Loucy (cell line): ENCODE results near the gene CAMK1D.

Experiments
- H2AFZ ChIP-seq: fragments of 200-600 bp; sonication (generic); 2 replicates; pipeline ENCODE4 v1.6.0; 2016; ENCODE audit warnings: antibody characterized with exemption, mild to moderate bottlenecking, low read length, moderate library complexity
- H3F3A ChIP-seq: fragments of 200-600 bp; 2 replicates; pipeline ENCODE4 v1.6.0; 2016; ENCODE audit warnings: antibody characterized with exemption, low read depth, mild to moderate bottlenecking
- H3K27me3 ChIP-seq: fragments of 200-600 bp; sonication (generic); 2 replicates; pipeline ENCODE4 v1.6.1; 2014; ENCODE audit warnings: low read length, mild to moderate bottlenecking; ENCODE audit not compliant: insufficient read depth, poor library complexity, severe bottlenecking
- H3K36me3 ChIP-seq: fragments of 200-600 bp; sonication (generic); 2 replicates; pipeline ENCODE4 v1.6.1; 2016; ENCODE audit warnings: low read length; ENCODE audit not compliant: insufficient read depth
- H3K4me1 ChIP-seq: fragments of 200-600 bp; sonication (generic); 2 replicates; pipeline ENCODE4 v1.5.1; 2014; ENCODE audit warnings: low read length, mild to moderate bottlenecking; ENCODE audit not compliant: insufficient read depth, poor library complexity, severe bottlenecking
- H3K4me2 ChIP-seq: fragments of 200-600 bp; sonication (generic); 2 replicates; pipeline ENCODE4 v1.6.0; 2014; ENCODE audit warnings: antibody characterized with exemption, low read length, low read depth, mild to moderate bottlenecking; ENCODE audit not compliant: poor library complexity, severe bottlenecking
- H3K4me3 ChIP-seq: fragments of 200-600 bp; sonication (generic); 2 replicates; pipeline ENCODE4 v1.5.1; 2014; ENCODE audit warnings: low read length, mild to moderate bottlenecking, mixed read lengths; ENCODE audit not compliant: poor library complexity, severe bottlenecking
- H3K79me2 ChIP-seq: fragments of 200-600 bp; sonication (generic); 2 replicates; pipeline ENCODE4 v1.6.1; 2014; ENCODE audit warnings: low read length; ENCODE audit not compliant: insufficient read depth
- H3K9ac ChIP-seq: fragments of 200-600 bp; sonication (generic); 2 replicates; pipeline ENCODE4 v1.6.0; 2014; ENCODE audit warnings: mild to moderate bottlenecking, low read depth, low read length, moderate library complexity; ENCODE audit not compliant: poor library complexity, severe bottlenecking
- H3K9me2 ChIP-seq: fragments of 200-600 bp; sonication (generic); replicated peaks from 2 replicates; pipeline ENCODE4 v1.6.1; 2016; ENCODE audit warnings: low read depth, low read length, mixed read lengths
- H3K9me3 ChIP-seq: fragments of 200-600 bp; sonication (generic); 2 replicates; pipeline ENCODE4 v1.6.1; 2014; ENCODE audit warnings: mild to moderate bottlenecking, antibody characterized with exemption, low read length, low read depth; ENCODE audit not compliant: insufficient read depth
- H4K20me1 ChIP-seq: fragments of 200-600 bp; sonication (generic); 2 replicates; pipeline ENCODE4 v1.6.0; 2014; ENCODE audit warnings: antibody characterized with exemption, low read length, mild to moderate bottlenecking; ENCODE audit not compliant: insufficient read depth, poor library complexity, severe bottlenecking
- EZH2phosphoT487 ChIP-seq: fragments of 200-600 bp; IDR thresholded peaks from 2 replicates; pipeline ENCODE4 v1.6.1; 2018; ENCODE audit warnings: antibody characterized with exemption, mild to moderate bottlenecking, moderate library complexity, borderline replicate concordance
- TF ChIP-seq, protein P1 (sequence below): fragments of 200-600 bp; sonication (generic); conservative IDR thresholded peaks from 2 replicates; pipeline ENCODE4 v1.5.1; 2014; ENCODE audit warnings: mild to moderate bottlenecking, antibody characterized with exemption, low read length

CAMK1D gene

DNA sequence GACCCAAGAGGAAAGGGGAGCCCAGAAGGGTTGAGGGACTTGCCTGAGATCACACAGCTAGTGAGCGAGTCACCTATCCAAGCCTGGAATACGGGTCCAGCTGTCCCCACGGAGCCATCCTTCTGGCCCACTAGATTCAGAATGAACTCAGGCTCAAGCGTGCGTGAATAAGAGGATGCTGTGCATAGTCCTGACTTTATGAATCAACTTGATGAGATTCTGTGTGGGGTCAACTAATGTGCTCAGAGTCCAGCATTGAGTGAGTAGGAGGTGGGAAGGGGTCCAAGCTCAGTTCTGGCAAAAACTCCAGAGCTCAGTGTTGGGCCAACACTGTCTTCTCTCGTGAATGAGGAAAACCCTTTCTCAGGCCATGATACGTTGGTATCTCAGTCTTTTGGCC lies 41.4 kb downstream of the CAMK1D start:
- no peaks in the 10 kb centered on the region for H3K9me3 ChIP-seq
- no peaks in the 10 kb centered on the region for H4K20me1 ChIP-seq
- no peaks in the 10 kb centered on the region for H3K9me2 ChIP-seq
- no peak overlapping the region for H3K9ac ChIP-seq
- H3K36me3 ChIP-seq = no peaks in the 10 kb centered on the region
- TF ChIP-seq, protein P1, sequence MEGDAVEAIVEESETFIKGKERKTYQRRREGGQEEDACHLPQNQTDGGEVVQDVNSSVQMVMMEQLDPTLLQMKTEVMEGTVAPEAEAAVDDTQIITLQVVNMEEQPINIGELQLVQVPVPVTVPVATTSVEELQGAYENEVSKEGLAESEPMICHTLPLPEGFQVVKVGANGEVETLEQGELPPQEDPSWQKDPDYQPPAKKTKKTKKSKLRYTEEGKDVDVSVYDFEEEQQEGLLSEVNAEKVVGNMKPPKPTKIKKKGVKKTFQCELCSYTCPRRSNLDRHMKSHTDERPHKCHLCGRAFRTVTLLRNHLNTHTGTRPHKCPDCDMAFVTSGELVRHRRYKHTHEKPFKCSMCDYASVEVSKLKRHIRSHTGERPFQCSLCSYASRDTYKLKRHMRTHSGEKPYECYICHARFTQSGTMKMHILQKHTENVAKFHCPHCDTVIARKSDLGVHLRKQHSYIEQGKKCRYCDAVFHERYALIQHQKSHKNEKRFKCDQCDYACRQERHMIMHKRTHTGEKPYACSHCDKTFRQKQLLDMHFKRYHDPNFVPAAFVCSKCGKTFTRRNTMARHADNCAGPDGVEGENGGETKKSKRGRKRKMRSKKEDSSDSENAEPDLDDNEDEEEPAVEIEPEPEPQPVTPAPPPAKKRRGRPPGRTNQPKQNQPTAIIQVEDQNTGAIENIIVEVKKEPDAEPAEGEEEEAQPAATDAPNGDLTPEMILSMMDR = no peak
- no peak for TF ChIP-seq EZH2phosphoT487
- H3F3A ChIP-seq = no peaks in the 10 kb centered on the region
- no peak overlapping the region for H3K4me3 ChIP-seq
- H3K4me1 ChIP-seq = no peaks in the 10 kb centered on the region
- no peaks in the 10 kb centered on the region for H3K27me3 ChIP-seq
- no peak overlapping the region for H2AFZ ChIP-seq
- no peaks in the 10 kb centered on the region for H3K79me2 ChIP-seq
- H3K4me2 ChIP-seq = no peak overlapping the region

DNA sequence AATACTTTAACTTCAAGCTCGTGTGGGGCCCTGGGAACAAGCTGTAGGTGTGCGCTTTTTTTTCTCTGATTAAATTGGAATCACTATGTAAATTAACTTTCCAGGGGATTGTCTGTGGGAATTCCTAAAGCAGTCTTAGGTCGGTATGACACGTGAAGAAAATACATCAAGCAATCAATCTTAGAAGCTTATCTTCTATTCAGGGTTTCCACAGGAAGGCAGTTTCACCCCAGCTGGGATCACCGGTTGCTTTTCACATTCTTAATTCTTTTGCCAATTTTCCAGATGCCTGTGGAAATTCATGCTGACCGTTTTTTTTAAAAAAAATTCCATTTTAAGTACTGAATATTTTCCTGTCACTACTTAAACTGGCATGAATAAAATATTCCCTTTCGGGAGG lies 41.9 kb downstream of the CAMK1D start:
- H3K4me1 ChIP-seq = no peaks in the 10 kb centered on the region
- H3K79me2 ChIP-seq = no peaks in the 10 kb centered on the region
- no peak overlapping the region for H3K4me2 ChIP-seq
- H4K20me1 ChIP-seq = no peaks in the 10 kb centered on the region
- H3K9me3 ChIP-seq = no peaks in the 10 kb centered on the region
- H3K4me3 ChIP-seq = no peak overlapping the region
- H3K9me2 ChIP-seq = no peaks in the 10 kb centered on the region
- no peaks in the 10 kb centered on the region for H3K36me3 ChIP-seq
- no peaks in the 10 kb centered on the region for H3F3A ChIP-seq
- no peak overlapping the region for H2AFZ ChIP-seq
- TF ChIP-seq, protein P1 = no peak
- no peak for TF ChIP-seq EZH2phosphoT487
- no peak overlapping the region for H3K9ac ChIP-seq
- H3K27me3 ChIP-seq = no peaks in the 10 kb centered on the region

DNA sequence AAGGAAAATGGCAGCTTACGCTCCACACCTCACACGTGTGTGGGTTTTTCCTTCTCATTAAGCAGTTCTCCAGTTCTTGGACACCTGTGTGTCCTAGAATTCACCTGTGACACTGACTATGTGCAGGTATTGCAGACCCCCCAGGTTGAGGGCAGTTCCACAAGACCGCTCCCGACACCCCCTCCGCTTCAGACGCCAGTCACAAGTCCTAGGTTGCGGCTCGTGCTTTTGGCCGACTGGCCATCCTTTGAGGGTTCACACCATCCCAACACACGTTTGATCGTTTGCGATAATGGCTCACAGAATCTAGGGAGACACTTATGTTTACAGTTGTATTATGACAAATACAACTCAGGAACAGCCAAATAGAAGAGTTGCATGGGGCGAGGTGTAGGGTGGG lies 44.5 kb downstream of the CAMK1D start:
- no peak for TF ChIP-seq EZH2phosphoT487
- TF ChIP-seq, protein P1 = no peak
- no peak overlapping the region for H3K9ac ChIP-seq
- H3F3A ChIP-seq = no peaks in the 10 kb centered on the region
- no peaks in the 10 kb centered on the region for H3K27me3 ChIP-seq
- no peak overlapping the region for H3K4me2 ChIP-seq
- no peaks in the 10 kb centered on the region for H4K20me1 ChIP-seq
- H3K9me2 ChIP-seq = no peaks in the 10 kb centered on the region
- H3K4me3 ChIP-seq = no peak overlapping the region
- no peaks in the 10 kb centered on the region for H3K4me1 ChIP-seq
- H3K9me3 ChIP-seq = no peaks in the 10 kb centered on the region
- H3K36me3 ChIP-seq = no peaks in the 10 kb centered on the region
- no peaks in the 10 kb centered on the region for H3K79me2 ChIP-seq
- H2AFZ ChIP-seq = no peak overlapping the region
